Glutamatergic neuron (in vitro differentiated cells): Measurements from ENCODE around the gene RRAS2. TPM values are rescaled to one million over a fixed set of nuclear protein-coding genes. Genes with fewer than 3 reads are reported as not detected.

Experiments used
- DNase-seq: peaks from one replicate; pipeline ENCODE4 v3.0.0; 2022
- H3K27ac Mint-ChIP-seq: one replicate; pipeline ENCODE4 v1.8.0; 2020; ENCODE audit warnings: mild to moderate bottlenecking, mixed read lengths, inconsistent platforms; ENCODE audit not compliant: unreplicated experiment
- H3K27me3 Mint-ChIP-seq: one replicate; pipeline ENCODE4 v1.8.0; 2020; ENCODE audit warnings: mild to moderate bottlenecking, moderate library complexity, mixed read lengths, inconsistent platforms; ENCODE audit not compliant: unreplicated experiment
- H3K36me3 Mint-ChIP-seq: one replicate; pipeline ENCODE4 v1.8.0; 2020; ENCODE audit warnings: mild to moderate bottlenecking, mixed read lengths, inconsistent platforms; ENCODE audit not compliant: unreplicated experiment
- H3K4me1 Mint-ChIP-seq: one replicate; pipeline ENCODE4 v1.8.0; 2020; ENCODE audit warnings: mild to moderate bottlenecking, low read depth, mixed read lengths, inconsistent platforms; ENCODE audit not compliant: unreplicated experiment
- H3K4me3 Mint-ChIP-seq: one replicate; pipeline ENCODE4 v1.8.0; 2020; ENCODE audit warnings: mild to moderate bottlenecking, mixed read lengths, inconsistent platforms; ENCODE audit not compliant: unreplicated experiment
- H3K9me3 Mint-ChIP-seq: one replicate; pipeline ENCODE4 v1.8.0; 2020; ENCODE audit warnings: mild to moderate bottlenecking, moderate library complexity, mixed read lengths, inconsistent platforms; ENCODE audit not compliant: unreplicated experiment
- total RNA-seq: library from RNA; stranded (reverse); fragmentation: NEBNext Ultra II Directional; extraction: Animal tissue kit (Norgen Biotek cat#: 25700); gene quantifications from one replicate; pipeline ENCODE4 v1.2.1, GENCODE V29; 2021; ENCODE audit not compliant: unreplicated experiment
- TF ChIP-seq, protein P1 (sequence below): fragments of 200-600 bp; sonication (generic); IDR thresholded peaks from one replicate; pipeline ENCODE4 v1.5.0; 2021; ENCODE audit not compliant: partially characterized antibody, unreplicated experiment

The RRAS2 gene
- total RNA-seq, 1 donor from 2014 or later = 20.8 TPM

DNA sequence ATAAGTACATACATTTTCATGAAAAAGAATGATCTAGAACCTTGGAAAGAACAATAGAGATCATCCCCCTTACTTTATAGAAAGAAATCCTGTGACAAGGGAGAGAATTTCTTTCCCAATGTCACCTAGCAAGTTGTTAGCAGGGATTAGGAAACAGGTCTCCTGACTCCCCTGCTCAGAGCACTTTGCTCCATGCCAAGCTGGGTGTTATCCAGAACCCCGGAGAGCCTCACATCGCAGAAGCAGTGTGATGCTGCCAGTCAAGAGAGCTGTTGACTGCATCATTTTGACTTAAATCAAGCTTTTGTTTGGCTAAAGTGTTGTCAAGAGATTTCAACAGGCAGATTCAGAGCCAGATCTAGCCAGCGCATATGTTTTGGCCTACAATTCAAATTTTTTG is 3.6 kb upstream of the RRAS2 start:
- peaks cover 3% of the 10 kb centered on the region for H3K9me3 Mint-ChIP-seq
- H3K4me3 Mint-ChIP-seq = no peak overlapping the region
- no peak overlapping the region for H3K27ac Mint-ChIP-seq
- peaks cover 7% of the 10 kb centered on the region for H3K4me1 Mint-ChIP-seq
- H3K36me3 Mint-ChIP-seq = no peaks in the 10 kb centered on the region
- TF ChIP-seq, protein P1, sequence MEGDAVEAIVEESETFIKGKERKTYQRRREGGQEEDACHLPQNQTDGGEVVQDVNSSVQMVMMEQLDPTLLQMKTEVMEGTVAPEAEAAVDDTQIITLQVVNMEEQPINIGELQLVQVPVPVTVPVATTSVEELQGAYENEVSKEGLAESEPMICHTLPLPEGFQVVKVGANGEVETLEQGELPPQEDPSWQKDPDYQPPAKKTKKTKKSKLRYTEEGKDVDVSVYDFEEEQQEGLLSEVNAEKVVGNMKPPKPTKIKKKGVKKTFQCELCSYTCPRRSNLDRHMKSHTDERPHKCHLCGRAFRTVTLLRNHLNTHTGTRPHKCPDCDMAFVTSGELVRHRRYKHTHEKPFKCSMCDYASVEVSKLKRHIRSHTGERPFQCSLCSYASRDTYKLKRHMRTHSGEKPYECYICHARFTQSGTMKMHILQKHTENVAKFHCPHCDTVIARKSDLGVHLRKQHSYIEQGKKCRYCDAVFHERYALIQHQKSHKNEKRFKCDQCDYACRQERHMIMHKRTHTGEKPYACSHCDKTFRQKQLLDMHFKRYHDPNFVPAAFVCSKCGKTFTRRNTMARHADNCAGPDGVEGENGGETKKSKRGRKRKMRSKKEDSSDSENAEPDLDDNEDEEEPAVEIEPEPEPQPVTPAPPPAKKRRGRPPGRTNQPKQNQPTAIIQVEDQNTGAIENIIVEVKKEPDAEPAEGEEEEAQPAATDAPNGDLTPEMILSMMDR = no peak
- peaks cover 12% of the 10 kb centered on the region for H3K27me3 Mint-ChIP-seq
- DNase-seq = no peak

DNA sequence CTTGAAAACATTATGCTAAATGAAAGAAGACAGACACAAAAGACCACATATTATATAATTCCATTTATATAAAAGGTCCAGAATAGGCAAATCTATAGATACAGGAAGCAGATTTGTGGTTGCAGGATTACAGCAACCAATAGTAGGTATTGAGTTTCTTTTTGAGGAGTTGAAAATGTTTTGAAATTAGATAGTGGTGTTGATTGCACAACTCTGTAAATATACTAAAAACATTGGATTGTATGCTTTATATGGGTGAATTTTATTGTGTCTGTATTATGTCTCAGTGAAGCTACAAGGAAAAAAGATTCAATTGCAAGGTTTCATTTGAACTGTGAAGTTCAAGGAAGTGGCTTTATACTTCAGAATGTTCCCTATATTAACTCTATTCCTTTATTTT is 3.0 kb upstream of the RRAS2 start:
- Mint-ChIP-seq H3K27ac (no peak overlapping the region), H3K4me1 (peaks cover 10% of the 10 kb centered on the region), H3K27me3 (peaks cover 12% of the 10 kb centered on the region), H3K9me3 (peaks cover 4% of the 10 kb centered on the region), H3K36me3 (no peaks in the 10 kb centered on the region), H3K4me3 (no peak overlapping the region)
- no peak for DNase-seq
- TF ChIP-seq, protein P1 = no peak

DNA sequence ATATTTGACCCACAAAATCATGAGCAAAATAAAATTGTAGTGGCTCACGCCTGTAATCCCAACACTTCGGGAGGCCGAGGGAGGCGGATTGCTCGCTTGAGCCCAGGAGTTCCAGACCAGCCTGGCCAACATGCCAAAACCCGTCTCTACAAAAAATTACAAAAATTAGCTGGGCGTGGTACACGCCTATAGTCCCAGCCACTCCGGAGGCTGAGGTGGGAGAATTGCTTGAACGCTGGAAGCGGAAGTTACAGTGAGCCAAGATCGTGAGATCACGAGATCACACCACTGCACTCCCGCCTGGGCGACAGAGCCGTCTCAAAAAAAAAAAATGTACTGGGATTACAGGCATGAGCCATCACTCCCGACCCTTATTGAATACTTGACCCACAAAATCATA is 2.0 kb upstream of the RRAS2 start:
- Mint-ChIP-seq H3K4me3 (no peak overlapping the region), H3K36me3 (no peaks in the 10 kb centered on the region), H3K27ac (no peak overlapping the region), H3K4me1 (peaks cover 10% of the 10 kb centered on the region), H3K27me3 (peaks cover 12% of the 10 kb centered on the region), H3K9me3 (peaks cover 4% of the 10 kb centered on the region)
- TF ChIP-seq, protein P1 = no peak
- no peak for DNase-seq

DNA sequence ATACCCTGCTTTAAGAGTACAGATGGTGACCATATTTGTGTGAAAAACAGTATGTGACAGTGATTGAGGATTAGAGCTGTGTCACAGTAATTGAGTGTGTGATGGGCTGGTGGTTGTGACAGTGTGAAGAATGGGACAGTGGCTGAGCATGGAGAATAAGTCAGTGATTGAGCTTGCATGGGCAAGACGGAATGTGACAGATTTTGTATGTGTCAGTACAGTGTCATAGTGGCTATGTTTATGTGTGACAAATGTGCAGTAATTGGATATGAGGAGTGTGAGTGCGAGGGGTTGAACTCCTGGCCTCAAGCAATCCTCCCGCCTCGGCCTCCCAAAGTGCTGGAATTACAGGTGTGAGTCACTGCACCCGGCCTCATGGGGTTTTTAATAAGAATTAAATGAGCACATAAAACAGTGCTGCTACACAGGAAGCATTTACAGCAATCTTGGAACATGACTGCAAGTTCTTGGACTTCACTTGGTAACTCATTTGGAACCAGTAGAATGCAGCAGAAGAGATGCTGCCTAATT is 583 bp upstream of the RRAS2 start:
- Mint-ChIP-seq H3K27me3 (peaks cover 12% of the 10 kb centered on the region), H3K4me1 (peaks cover 10% of the 10 kb centered on the region), H3K27ac (peak overlapping the region; percentile 71), H3K36me3 (no peaks in the 10 kb centered on the region), H3K9me3 (peaks cover 4% of the 10 kb centered on the region), H3K4me3 (peak overlapping the region; percentile 81)
- TF ChIP-seq, protein P1 = no peak
- no peak for DNase-seq

DNA sequence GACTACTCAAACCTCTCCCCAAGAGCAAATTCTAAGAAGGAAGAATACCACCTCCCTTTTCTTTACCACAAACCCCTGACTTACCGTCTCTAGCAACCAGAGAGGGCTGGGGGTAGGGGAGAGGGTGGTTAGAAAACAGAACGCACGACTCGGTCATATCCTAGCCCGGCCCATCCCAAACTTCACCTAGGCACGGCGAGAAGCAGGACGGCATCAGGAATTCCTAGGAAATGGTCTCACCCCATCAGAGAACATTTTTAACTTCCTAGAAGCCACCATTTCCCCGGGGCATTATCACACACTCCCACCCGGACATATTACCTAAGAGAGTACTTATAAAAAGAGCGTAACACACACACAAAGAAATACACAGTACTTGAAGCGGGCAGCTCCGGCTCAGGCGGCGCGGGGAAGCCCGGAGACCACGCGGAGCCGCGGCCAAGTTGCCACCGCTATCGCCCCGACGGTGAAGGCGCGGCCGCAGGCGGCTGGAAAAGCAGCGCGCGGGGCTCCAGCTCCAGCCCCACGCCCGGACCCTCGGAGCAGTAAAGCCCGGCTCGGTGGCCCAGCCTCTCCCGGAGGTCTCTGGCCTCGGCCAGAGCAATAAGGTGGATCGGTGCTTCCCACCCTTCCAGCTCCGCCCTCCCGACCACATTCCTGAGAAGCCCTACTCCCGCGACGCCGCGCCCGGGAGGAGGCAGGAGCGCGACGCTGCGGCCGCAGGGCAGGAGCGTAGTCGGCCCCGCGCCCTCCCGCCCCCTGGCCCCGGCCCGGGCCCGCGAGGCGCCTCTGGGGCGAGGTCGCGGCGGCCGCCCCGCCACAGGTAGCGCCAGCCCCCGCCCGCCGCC is 878 bp downstream of the RRAS2 start:
- Mint-ChIP-seq H3K9me3 (peaks cover 4% of the 10 kb centered on the region), H3K4me3 (peak overlapping the region; percentile 91), H3K27ac (peak overlapping the region; percentile 78), H3K36me3 (no peaks in the 10 kb centered on the region), H3K27me3 (peaks cover 11% of the 10 kb centered on the region), H3K4me1 (peaks cover 10% of the 10 kb centered on the region)
- peak; percentile 74 for DNase-seq
- TF ChIP-seq, protein P1 = no peak
